Right lobe of liver (tissue), 4 donors: Measurements from ENCODE around the gene CEND1.

ENCODE experiments used
- POLR2A ChIP-seq: fragments of 450-650 bp; IDR thresholded peaks from one replicate; pipeline ENCODE4 v1.6.1; 2017; ENCODE audit warnings: antibody characterized with exemption, mild to moderate bottlenecking
- TF ChIP-seq, protein P1 (sequence below), 4 donors: fragments of 200-600 bp in 3 of 4; fragments of 450-650 bp in 1 of 4; IDR thresholded peaks; one replicate each; pipeline versions ENCODE4 v1.5.1 to v1.8.0; 2016 to 2022; ENCODE audit warnings: antibody characterized with exemption in 4 of 4, mild to moderate bottlenecking in 2 of 4
- donor health status: DM: no; HTN: no; CAD: no.
- donor health status: DM: no; HTN: no; CAD: no.
- donor health status: DM: no; HTN: yes; CAD: no.

DNA sequence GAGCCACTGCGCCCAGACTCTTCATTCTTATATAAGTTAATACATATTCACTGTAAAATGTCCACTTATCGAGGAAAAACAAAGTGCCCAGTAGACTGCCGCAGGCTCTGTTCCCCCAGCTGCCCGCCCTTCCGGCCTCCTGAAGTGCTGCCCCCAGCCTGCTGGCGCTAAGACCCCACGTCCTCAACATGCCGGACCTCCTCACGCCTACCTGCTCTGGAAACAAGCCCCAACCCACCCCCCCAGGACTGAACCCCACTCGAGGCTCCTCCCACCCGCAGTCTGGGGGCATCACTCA, 13.7 kb downstream of the CEND1 start:
- TF ChIP-seq, protein P1, sequence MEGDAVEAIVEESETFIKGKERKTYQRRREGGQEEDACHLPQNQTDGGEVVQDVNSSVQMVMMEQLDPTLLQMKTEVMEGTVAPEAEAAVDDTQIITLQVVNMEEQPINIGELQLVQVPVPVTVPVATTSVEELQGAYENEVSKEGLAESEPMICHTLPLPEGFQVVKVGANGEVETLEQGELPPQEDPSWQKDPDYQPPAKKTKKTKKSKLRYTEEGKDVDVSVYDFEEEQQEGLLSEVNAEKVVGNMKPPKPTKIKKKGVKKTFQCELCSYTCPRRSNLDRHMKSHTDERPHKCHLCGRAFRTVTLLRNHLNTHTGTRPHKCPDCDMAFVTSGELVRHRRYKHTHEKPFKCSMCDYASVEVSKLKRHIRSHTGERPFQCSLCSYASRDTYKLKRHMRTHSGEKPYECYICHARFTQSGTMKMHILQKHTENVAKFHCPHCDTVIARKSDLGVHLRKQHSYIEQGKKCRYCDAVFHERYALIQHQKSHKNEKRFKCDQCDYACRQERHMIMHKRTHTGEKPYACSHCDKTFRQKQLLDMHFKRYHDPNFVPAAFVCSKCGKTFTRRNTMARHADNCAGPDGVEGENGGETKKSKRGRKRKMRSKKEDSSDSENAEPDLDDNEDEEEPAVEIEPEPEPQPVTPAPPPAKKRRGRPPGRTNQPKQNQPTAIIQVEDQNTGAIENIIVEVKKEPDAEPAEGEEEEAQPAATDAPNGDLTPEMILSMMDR (IDR thresholded peaks at IDR 0.05), result no peak
- no peak for TF ChIP-seq POLR2A
